ENCODE data around the gene LPAR5.

DNA sequence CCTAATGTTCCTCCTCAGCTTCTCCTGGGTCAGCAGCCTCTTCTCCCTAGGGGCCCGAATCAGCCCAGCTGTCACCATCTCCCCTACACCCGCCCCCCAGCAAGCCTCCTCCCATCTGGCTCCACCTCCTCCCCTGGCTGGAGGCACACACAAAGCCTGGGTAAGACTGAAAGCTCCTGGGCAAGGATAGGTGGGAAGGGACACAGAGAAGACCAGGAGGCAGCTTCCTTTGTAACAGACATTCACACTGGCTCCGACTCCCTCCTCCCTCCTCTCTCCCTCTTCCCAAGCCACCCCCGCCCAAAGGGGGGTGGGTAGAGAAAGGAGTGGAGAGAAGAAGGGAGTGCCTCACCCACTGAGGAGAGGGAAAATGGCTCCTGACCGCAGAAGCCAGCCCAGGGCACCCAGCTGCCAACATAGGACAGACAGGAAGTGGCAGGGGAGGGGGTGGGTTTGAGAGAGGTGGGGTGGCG lies 32.6 kb downstream of the LPAR5 start:
- TF ChIP-seq, protein P1, sequence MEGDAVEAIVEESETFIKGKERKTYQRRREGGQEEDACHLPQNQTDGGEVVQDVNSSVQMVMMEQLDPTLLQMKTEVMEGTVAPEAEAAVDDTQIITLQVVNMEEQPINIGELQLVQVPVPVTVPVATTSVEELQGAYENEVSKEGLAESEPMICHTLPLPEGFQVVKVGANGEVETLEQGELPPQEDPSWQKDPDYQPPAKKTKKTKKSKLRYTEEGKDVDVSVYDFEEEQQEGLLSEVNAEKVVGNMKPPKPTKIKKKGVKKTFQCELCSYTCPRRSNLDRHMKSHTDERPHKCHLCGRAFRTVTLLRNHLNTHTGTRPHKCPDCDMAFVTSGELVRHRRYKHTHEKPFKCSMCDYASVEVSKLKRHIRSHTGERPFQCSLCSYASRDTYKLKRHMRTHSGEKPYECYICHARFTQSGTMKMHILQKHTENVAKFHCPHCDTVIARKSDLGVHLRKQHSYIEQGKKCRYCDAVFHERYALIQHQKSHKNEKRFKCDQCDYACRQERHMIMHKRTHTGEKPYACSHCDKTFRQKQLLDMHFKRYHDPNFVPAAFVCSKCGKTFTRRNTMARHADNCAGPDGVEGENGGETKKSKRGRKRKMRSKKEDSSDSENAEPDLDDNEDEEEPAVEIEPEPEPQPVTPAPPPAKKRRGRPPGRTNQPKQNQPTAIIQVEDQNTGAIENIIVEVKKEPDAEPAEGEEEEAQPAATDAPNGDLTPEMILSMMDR (conservative IDR thresholded peaks at IDR 0.05; ENCODE audit: low read depth, low read length): no peak
- no peak for TF ChIP-seq EZH2 (IDR thresholded peaks at IDR 0.05; ENCODE audit: borderline replicate concordance, low read depth, low read length, poor library complexity, severe bottlenecking)

All from A673 (cell line).